CD4-positive, alpha-beta T cell treated with Interleukin-15 for 4 hours (primary cell): Measurements from ENCODE around the gene KLK15.
A peak's percentile ranks its signal among the peaks of the same experiment; 100 is the strongest.
"Not testable (repeated sequence)": the region's sequence is repeated elsewhere in the genome, so short reads cannot be mapped to it uniquely, and the experiment has no call there.

ENCODE experiments used
- DNase-seq: peaks from one replicate; pipeline ENCODE4 v3.0.0-alpha.2; 2020; ENCODE audit warnings: low spot score

KLK15 gene

GRCh38 chr19:50820549-50821247 is 12.7 kb downstream of the KLK15 start:
- DNase-seq = no peak

- DNase-seq = no peak
Observed at GRCh38 chr19:50820086-50820485, 13.3 kb downstream of the KLK15 start.

- no peak for DNase-seq
Observed at GRCh38 chr19:50819636-50820035, 13.7 kb downstream of the KLK15 start.

GRCh38 chr19:50818859-50819472 is 14.4 kb downstream of the KLK15 start:
- DNase-seq = no peak

GRCh38 chr19:50817941-50818858 is 15.2 kb downstream of the KLK15 start:
- no peak for DNase-seq

GRCh38 chr19:50815439-50815838 is 17.9 kb downstream of the KLK15 start:
- no peak for DNase-seq

GRCh38 chr19:50814883-50815282 is 18.5 kb downstream of the KLK15 start:
- no peak for DNase-seq

- DNase-seq = no peak
Observed at GRCh38 chr19:50812474-50812873, 20.9 kb downstream of the KLK15 start.

- not testable (repeated sequence) for DNase-seq
Observed at GRCh38 chr19:50811622-50812238, 21.6 kb downstream of the KLK15 start.

GRCh38 chr19:50808856-50809255 is 24.5 kb downstream of the KLK15 start:
- DNase-seq = no peak

- DNase-seq = peak; percentile 98
Observed at GRCh38 chr19:50804420-50805272, 28.7 kb downstream of the KLK15 start.

- DNase-seq = no peak
Observed at GRCh38 chr19:50803633-50804419, 29.5 kb downstream of the KLK15 start.

GRCh38 chr19:50801107-50801506 is 32.3 kb downstream of the KLK15 start:
- DNase-seq = no peak

- no peak for DNase-seq
Observed at GRCh38 chr19:50799547-50799851, 33.9 kb downstream of the KLK15 start.

- no peak for DNase-seq
Observed at GRCh38 chr19:50798659-50799546, 34.5 kb downstream of the KLK15 start.

GRCh38 chr19:50797781-50798658 is 35.4 kb downstream of the KLK15 start:
- DNase-seq = no peak

GRCh38 chr19:50797429-50797780 is 36.0 kb downstream of the KLK15 start:
- no peak for DNase-seq

- DNase-seq = no peak
Observed at GRCh38 chr19:50796634-50797428, 36.5 kb downstream of the KLK15 start.
